Nephron (organoid): ENCODE measurements around the gene MMP3.

Experiments
- H3K27ac Mint-ChIP-seq, 3 experiments: 2 replicates each; pipeline ENCODE4 v1.8.0; 2020; ENCODE audit warnings: mixed read lengths in 3 of 3, mild to moderate bottlenecking in 2 of 3, moderate library complexity in 1 of 3
- H3K27me3 Mint-ChIP-seq: 2 replicates; pipeline ENCODE4 v1.8.0; 2021; ENCODE audit warnings: low read depth, mild to moderate bottlenecking, moderate library complexity, mixed read lengths
- H3K36me3 Mint-ChIP-seq: 2 replicates; pipeline ENCODE4 v1.8.0; 2020; ENCODE audit warnings: low read depth, mixed read lengths
- H3K4me1 Mint-ChIP-seq: 2 replicates; pipeline ENCODE4 v1.8.0; 2020; ENCODE audit warnings: mixed read lengths
- H3K4me3 Mint-ChIP-seq, 3 experiments: 2 replicates each; pipeline ENCODE4 v1.8.0; 2020; ENCODE audit warnings: mild to moderate bottlenecking in 3 of 3, mixed read lengths in 3 of 3, moderate library complexity in 2 of 3
- H3K9me3 Mint-ChIP-seq: 2 replicates; pipeline ENCODE4 v1.8.0; 2020; ENCODE audit warnings: mixed read lengths
- TF ChIP-seq, protein P1 (sequence below), 3 experiments: fragments of 200-600 bp; sonication (generic); IDR thresholded peaks; one replicate each; pipeline ENCODE4 v1.5.0; 2021; ENCODE audit warnings: antibody characterized with exemption in 3 of 3; ENCODE audit not compliant: unreplicated experiment in 3 of 3

The MMP3 gene

DNA sequence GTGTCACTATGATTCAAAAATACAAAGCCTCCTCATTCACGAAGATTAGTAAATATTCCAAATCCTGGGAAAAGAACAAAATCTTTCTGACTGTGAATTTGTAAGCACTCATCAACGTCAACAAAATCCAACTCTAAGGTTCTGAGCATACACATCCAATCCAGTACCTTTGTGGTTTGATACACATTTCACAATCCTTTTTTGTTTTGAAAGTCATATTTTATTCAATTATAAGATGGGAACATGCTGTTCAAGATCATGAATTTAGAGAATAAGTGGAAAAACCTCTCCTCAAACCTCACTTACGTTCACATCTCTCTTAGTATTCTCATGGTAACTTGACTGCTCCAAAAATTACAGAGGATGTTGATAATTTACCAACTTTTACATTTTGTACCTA lies 9.6 kb upstream of the MMP3 start:
- Mint-ChIP-seq H3K27ac (no peak overlapping the region), H3K4me1 (peaks cover 16% of the 10 kb centered on the region), H3K27me3 (no peaks in the 10 kb centered on the region), H3K9me3 (no peaks in the 10 kb centered on the region), H3K36me3 (no peaks in the 10 kb centered on the region), H3K4me3 (no peak overlapping the region)
- TF ChIP-seq, protein P1, sequence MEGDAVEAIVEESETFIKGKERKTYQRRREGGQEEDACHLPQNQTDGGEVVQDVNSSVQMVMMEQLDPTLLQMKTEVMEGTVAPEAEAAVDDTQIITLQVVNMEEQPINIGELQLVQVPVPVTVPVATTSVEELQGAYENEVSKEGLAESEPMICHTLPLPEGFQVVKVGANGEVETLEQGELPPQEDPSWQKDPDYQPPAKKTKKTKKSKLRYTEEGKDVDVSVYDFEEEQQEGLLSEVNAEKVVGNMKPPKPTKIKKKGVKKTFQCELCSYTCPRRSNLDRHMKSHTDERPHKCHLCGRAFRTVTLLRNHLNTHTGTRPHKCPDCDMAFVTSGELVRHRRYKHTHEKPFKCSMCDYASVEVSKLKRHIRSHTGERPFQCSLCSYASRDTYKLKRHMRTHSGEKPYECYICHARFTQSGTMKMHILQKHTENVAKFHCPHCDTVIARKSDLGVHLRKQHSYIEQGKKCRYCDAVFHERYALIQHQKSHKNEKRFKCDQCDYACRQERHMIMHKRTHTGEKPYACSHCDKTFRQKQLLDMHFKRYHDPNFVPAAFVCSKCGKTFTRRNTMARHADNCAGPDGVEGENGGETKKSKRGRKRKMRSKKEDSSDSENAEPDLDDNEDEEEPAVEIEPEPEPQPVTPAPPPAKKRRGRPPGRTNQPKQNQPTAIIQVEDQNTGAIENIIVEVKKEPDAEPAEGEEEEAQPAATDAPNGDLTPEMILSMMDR (IDR thresholded peaks at IDR 0.05; ENCODE audit: unreplicated experiment in 3 of 3), result no peak

DNA sequence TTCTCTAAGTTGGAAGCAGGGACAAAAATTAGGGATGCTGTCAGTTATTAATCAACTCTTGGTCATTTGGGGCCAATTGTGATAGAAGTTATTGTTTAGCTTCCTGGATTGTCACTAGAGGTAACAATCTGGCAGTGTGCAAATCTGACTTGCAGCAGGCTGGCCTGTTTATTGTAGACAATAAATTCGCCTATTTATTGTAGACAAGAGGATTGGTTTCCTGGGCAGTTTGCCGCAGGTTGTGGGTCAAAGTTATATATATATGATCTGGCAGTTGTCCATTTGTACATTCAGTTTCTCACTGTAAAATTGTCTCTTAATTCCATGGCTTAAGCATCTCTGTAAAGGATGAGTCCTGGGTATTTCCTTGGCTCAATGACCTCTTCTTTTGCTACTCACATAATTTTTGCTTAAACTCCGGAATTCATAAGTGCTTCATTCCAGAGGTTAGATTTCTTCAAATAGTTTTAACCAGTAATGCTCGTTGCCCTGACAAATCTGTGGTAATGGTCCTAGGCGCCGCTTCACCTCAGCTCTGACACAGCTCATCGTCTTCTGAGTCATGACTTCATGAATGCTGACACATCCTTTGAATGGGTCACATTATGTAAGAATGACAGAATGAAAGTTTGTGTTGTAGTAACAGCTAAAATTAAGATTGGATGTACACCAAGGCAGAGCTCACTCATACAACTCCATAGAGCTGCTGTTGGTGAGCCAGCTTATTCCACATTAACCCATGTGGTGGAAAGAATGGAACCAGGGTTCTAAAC lies 7.8 kb upstream of the MMP3 start:
- H3K27ac Mint-ChIP-seq, result no peak overlapping the region
- no peak overlapping the region for H3K4me3 Mint-ChIP-seq
- H3K9me3 Mint-ChIP-seq, result no peaks in the 10 kb centered on the region
- peaks cover 16% of the 10 kb centered on the region for H3K4me1 Mint-ChIP-seq
- no peaks in the 10 kb centered on the region for H3K36me3 Mint-ChIP-seq
- no peaks in the 10 kb centered on the region for H3K27me3 Mint-ChIP-seq
- TF ChIP-seq, protein P1 (IDR thresholded peaks at IDR 0.05; ENCODE audit: unreplicated experiment in 3 of 3), result no peak

DNA sequence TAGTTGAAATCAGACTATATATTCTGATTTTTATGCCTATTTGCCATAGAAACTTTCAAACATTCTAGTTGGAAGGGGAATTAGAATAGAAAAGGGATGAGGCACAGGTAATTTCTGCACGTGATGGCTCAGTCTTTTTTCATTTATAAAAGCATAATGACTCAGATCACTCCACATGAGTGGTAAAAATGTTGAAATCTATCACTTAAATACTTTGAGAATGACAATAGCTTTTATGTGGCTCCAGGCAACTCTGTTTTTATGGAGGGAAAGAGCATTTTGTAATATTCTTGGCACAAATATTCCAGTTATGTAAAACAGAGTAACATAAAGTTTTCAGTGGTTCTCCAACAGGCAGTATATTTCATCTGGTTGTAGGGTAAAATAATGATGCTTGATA lies 5.9 kb upstream of the MMP3 start:
- H3K36me3 Mint-ChIP-seq, result no peaks in the 10 kb centered on the region
- H3K27me3 Mint-ChIP-seq, result no peaks in the 10 kb centered on the region
- no peaks in the 10 kb centered on the region for H3K9me3 Mint-ChIP-seq
- peaks cover 21% of the 10 kb centered on the region for H3K4me1 Mint-ChIP-seq
- H3K4me3 Mint-ChIP-seq, result no peak overlapping the region
- TF ChIP-seq, protein P1 (IDR thresholded peaks at IDR 0.05; ENCODE audit: unreplicated experiment in 3 of 3), result no peak
- no peak overlapping the region for H3K27ac Mint-ChIP-seq

DNA sequence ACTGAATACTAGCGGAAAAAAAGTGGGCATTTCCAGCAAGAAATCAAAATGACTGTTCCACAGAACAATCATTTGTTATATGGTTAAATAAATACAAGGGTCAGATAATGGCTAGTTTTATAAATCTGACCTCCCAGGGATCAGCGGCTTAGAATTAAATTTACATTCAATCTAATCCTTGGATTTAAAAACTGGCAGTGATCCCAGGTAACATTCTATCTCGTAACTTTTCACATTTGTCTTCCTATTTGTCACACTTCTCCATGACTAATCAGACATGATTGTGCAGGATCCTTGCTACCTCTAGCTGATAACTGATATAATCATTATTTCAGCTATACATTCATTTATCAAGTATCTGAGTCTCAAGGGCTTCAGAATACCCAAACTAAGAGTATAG lies 2.9 kb upstream of the MMP3 start:
- TF ChIP-seq, protein P1 (IDR thresholded peaks at IDR 0.05; ENCODE audit: unreplicated experiment in 3 of 3), result no peak
- Mint-ChIP-seq H3K4me1 (peaks cover 27% of the 10 kb centered on the region), H3K27me3 (no peaks in the 10 kb centered on the region), H3K27ac (no peak overlapping the region), H3K36me3 (no peaks in the 10 kb centered on the region), H3K4me3 (no peak overlapping the region), H3K9me3 (no peaks in the 10 kb centered on the region)

DNA sequence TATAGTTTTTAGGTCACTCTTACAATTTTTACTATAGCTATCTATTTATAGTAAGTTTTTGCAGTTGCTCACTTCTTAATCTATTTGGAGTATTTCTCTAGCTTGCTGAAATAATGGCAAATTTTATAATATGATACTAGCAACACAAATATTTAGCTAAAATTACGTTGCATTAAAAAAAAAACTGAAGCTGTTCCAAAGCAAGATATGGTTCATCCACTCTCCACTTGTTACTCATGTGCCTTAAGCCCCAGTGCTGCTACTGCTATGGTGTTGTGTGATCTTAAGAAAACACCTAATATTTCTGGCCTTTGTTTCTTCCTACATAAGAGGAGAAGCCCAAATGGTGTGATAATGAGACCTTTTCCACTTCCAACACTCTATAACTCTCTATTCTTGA lies 479 bp downstream of the MMP3 start:
- no peaks in the 10 kb centered on the region for H3K9me3 Mint-ChIP-seq
- peaks cover 13% of the 10 kb centered on the region for H3K4me1 Mint-ChIP-seq
- H3K36me3 Mint-ChIP-seq, result no peaks in the 10 kb centered on the region
- H3K27me3 Mint-ChIP-seq, result peaks cover 2% of the 10 kb centered on the region
- H3K4me3 Mint-ChIP-seq, result no peak overlapping the region
- no peak overlapping the region for H3K27ac Mint-ChIP-seq
- TF ChIP-seq, protein P1 (IDR thresholded peaks at IDR 0.05; ENCODE audit: unreplicated experiment in 3 of 3), result no peak

DNA sequence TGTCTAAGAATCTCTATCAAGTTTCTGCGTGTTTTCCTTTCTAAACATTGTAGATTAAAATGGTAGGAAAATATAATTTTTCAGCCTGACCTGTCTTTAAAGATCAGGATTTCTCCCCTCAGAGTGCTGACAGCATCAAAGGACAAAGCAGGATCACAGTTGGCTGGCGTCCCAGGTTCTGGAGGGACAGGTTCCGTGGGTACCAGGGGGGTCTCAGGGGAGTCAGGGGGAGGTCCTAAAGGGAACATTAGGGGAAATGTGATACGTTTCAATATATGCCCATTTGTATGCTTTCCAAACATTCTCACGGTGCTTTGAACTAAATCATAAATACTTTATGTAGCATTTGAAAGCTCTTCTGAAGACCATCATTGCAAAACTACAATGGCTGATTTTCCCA lies 3.4 kb downstream of the MMP3 start:
- Mint-ChIP-seq H3K36me3 (no peaks in the 10 kb centered on the region), H3K27ac (no peak overlapping the region), H3K4me1 (peaks cover 31% of the 10 kb centered on the region), H3K4me3 (no peak overlapping the region), H3K27me3 (peaks cover 3% of the 10 kb centered on the region), H3K9me3 (no peaks in the 10 kb centered on the region)
- TF ChIP-seq, protein P1 (IDR thresholded peaks at IDR 0.05; ENCODE audit: unreplicated experiment in 3 of 3), result no peak
